SK-N-SH (cell line): ENCODE measurements around the gene PDGFC. TPM values are rescaled to one million over a fixed set of nuclear protein-coding genes. Genes with fewer than 3 reads are reported as not detected.

Source experiments
- CTCF ChIA-PET: fragments of 300-600, 350-600 bp; formaldehyde crosslinking; extraction: SDS; loops from one replicate; lab custom pipeline; 2021; lab: Yijun Ruan, JAX
- POLR2A ChIA-PET: fragments of 350-600 bp; sonication (Branson Sonifier 250); formaldehyde crosslinking; extraction: SDS; loops from one replicate; lab custom pipeline; 2020; ENCODE audit warnings: antibody characterized with exemption, inconsistent platforms; lab: Yijun Ruan, JAX
- DNase-seq: peaks from one replicate; pipeline ENCODE4 v3.0.0; 2012
- H2AFZ ChIP-seq: fragments of 200-600 bp; sonication (generic); 2 replicates; pipeline ENCODE4 v1.8.1; 2016; ENCODE audit warnings: antibody characterized with exemption, mild to moderate bottlenecking, low read depth
- H3F3A ChIP-seq: fragments of 200-600 bp; sonication (generic); replicated peaks from 2 replicates; pipeline ENCODE3; 2016; ENCODE audit warnings: antibody characterized with exemption, mild to moderate bottlenecking; ENCODE audit not compliant: insufficient read depth
- H3K27ac ChIP-seq, 2 experiments: fragments of 200-500 bp in 1 of 2; fragments of 200-600 bp in 1 of 2; sonication (Bioruptor generic) in 1 of 2; sonication (generic), shearing (Covaris generic) in 1 of 2; 2 replicates each; pipeline versions ENCODE4 v1.5.1 to v1.6.1; 2014 to 2016; ENCODE audit warnings: low read depth in 2 of 2, inconsistent platforms in 1 of 2, low read length in 1 of 2, mild to moderate bottlenecking in 1 of 2, mixed read lengths in 1 of 2
- H3K27me3 ChIP-seq: fragments of 200-600 bp; sonication (generic), shearing (Covaris generic); 2 replicates; pipeline ENCODE4 v1.6.1; 2016; ENCODE audit warnings: mixed run types; ENCODE audit not compliant: insufficient read depth
- H3K36me3 ChIP-seq, 2 experiments: fragments of 200-500 bp in 1 of 2; fragments of 200-600 bp in 1 of 2; sonication (Bioruptor generic) in 1 of 2; sonication (generic) in 1 of 2; replicated peaks in 1 of 2; 2 replicates each; pipeline versions ENCODE3 to v1.5.1; 2014 to 2016; ENCODE audit warnings: low read length in 1 of 2, mild to moderate bottlenecking in 1 of 2; ENCODE audit not compliant: insufficient read depth in 2 of 2, control insufficient read depth in 1 of 2
- H3K4me1 ChIP-seq, 2 experiments: fragments of 200-500 bp in 1 of 2; fragments of 200-600 bp in 1 of 2; sonication (Bioruptor generic) in 1 of 2; sonication (generic), shearing (Covaris generic) in 1 of 2; 2 replicates each; pipeline versions ENCODE4 v1.5.1 to v1.6.1; 2014 to 2016; ENCODE audit warnings: low read depth in 1 of 2, low read length in 1 of 2, mixed run types in 1 of 2; ENCODE audit not compliant: insufficient read depth in 2 of 2, control insufficient read depth in 1 of 2
- H3K4me2 ChIP-seq: fragments of 200-600 bp; sonication (generic), shearing (Covaris generic); 2 replicates; pipeline ENCODE4 v1.6.1; 2017; ENCODE audit warnings: mixed run types
- H3K4me3 ChIP-seq, 2 experiments: fragments of 200-500 bp in 1 of 2; fragments of 200-600 bp in 1 of 2; sonication (Bioruptor generic) in 1 of 2; sonication (generic), shearing (Covaris generic) in 1 of 2; 2 replicates each; pipeline versions ENCODE4 v1.5.1 to v1.8.1; 2014 to 2016; ENCODE audit warnings: low read depth in 2 of 2, inconsistent platforms in 1 of 2, low read length in 1 of 2, mild to moderate bottlenecking in 1 of 2, mixed read lengths in 1 of 2, moderate library complexity in 1 of 2
- H3K79me2 ChIP-seq: fragments of 200-600 bp; sonication (generic); 2 replicates; pipeline ENCODE4 v1.8.1; 2017; ENCODE audit warnings: mild to moderate bottlenecking; ENCODE audit not compliant: insufficient read depth
- H3K9ac ChIP-seq: fragments of 200-600 bp; sonication (generic); 2 replicates; pipeline ENCODE4 v1.6.1; 2017; ENCODE audit warnings: mixed run types
- H3K9me2 ChIP-seq: fragments of 200-600 bp; sonication (generic); 2 replicates; pipeline ENCODE4 v1.6.1; 2017; ENCODE audit warnings: mixed run types
- H3K9me3 ChIP-seq: fragments of 200-600 bp; sonication (generic); 2 replicates; pipeline ENCODE4 v1.6.1; 2017; ENCODE audit warnings: mixed run types, mild to moderate bottlenecking, moderate library complexity
- H4K20me1 ChIP-seq: fragments of 200-600 bp; sonication (generic); 2 replicates; pipeline ENCODE4 v1.6.1; 2017; ENCODE audit warnings: mild to moderate bottlenecking, mixed run types; ENCODE audit not compliant: insufficient read depth
- CTCF ChIP-seq: fragments of 200-600 bp; sonication (generic); IDR thresholded peaks from 2 replicates; pipeline ENCODE4 v1.6.1; 2017; ENCODE audit warnings: antibody characterized with exemption, mild to moderate bottlenecking, moderate library complexity
- ELF1 ChIP-seq: IDR thresholded peaks from 2 replicates; pipeline ENCODE4 v1.4.0; 2012
- EP300 ChIP-seq, 2 experiments: IDR thresholded peaks; 2 replicates each; pipeline versions ENCODE4 v1.4.0 to v1.6.1; 2012; ENCODE audit warnings: borderline replicate concordance in 1 of 2, low read depth in 1 of 2, low read length in 1 of 2
- EZH2phosphoT487 ChIP-seq: fragments of 200-600 bp; sonication (generic); IDR thresholded peaks from 2 replicates; pipeline ENCODE4 v1.6.1; 2017; ENCODE audit warnings: low read depth, mixed run types, mild to moderate bottlenecking, antibody characterized with exemption, moderate library complexity, borderline replicate concordance
- FOSL2 ChIP-seq: IDR thresholded peaks from 2 replicates; pipeline ENCODE4 v1.4.0; 2012; ENCODE audit warnings: low read depth, mild to moderate bottlenecking, moderate library complexity, borderline replicate concordance
- FOXJ3 ChIP-seq: sonication (generic); formaldehyde crosslinking; IDR thresholded peaks from 2 replicates; pipeline ENCODE4 v1.5.1; 2020; ENCODE audit warnings: mild to moderate bottlenecking, missing genetic modification reagents
- GABPA ChIP-seq: IDR thresholded peaks from 2 replicates; pipeline ENCODE4 v1.4.0; 2012; ENCODE audit warnings: low read depth, mild to moderate bottlenecking
- JUND ChIP-seq: IDR thresholded peaks from 2 replicates; pipeline ENCODE4 v1.4.0; 2012
- MAX ChIP-seq: IDR thresholded peaks from 2 replicates; pipeline ENCODE4 v1.4.0; 2012; ENCODE audit warnings: low read depth
- NFIC ChIP-seq: IDR thresholded peaks from 2 replicates; pipeline ENCODE4 v1.4.0; 2012; ENCODE audit warnings: borderline replicate concordance
- NRF1 ChIP-seq: IDR thresholded peaks from 2 replicates; pipeline ENCODE4 v1.6.1; 2012; ENCODE audit warnings: low read depth, mild to moderate bottlenecking, low read length
- RCOR1 ChIP-seq: fragments of 150-350 bp; IDR thresholded peaks from 2 replicates; pipeline ENCODE4 v1.6.1; 2017; ENCODE audit warnings: antibody characterized with exemption, low read length
- RXRA ChIP-seq: IDR thresholded peaks from 2 replicates; pipeline ENCODE4 v1.4.0; 2012; ENCODE audit warnings: low read depth, mild to moderate bottlenecking, borderline replicate concordance
- SIN3A ChIP-seq: IDR thresholded peaks from 2 replicates; pipeline ENCODE4 v1.6.1; 2012; ENCODE audit warnings: low read depth, mild to moderate bottlenecking, low read length, moderate library complexity, borderline replicate concordance
- TAF1 ChIP-seq: IDR thresholded peaks from 2 replicates; pipeline ENCODE4 v1.6.1; 2012; ENCODE audit warnings: low read depth, mild to moderate bottlenecking, low read length, moderate library complexity, borderline replicate concordance
- TEAD4 ChIP-seq: IDR thresholded peaks from 2 replicates; pipeline ENCODE4 v1.4.0; 2012; ENCODE audit warnings: mild to moderate bottlenecking, borderline replicate concordance; ENCODE audit not compliant: insufficient read depth
- YY1 ChIP-seq: IDR thresholded peaks from 2 replicates; pipeline ENCODE4 v1.4.0; 2012; ENCODE audit warnings: low read depth, mild to moderate bottlenecking
- WGBS: methylation state at CpG from one replicate; pipeline ENCODE4 v1.1.6; 2017; ENCODE audit warnings: low lambda C conversion rate; 5-methylcytosine and 5-hydroxymethylcytosine counted together
- polyA plus RNA-seq, 3 experiments: library from polyadenylated mRNA; depleted of rRNA; stranded (reverse); fragments of >200 nt; gene quantifications; 2 replicates each; pipeline ENCODE4 v1.2.3, GENCODE V29; 2012
- TF ChIP-seq, protein P1 (sequence below): IDR thresholded peaks from 2 replicates; pipeline ENCODE4; 2012
- TF ChIP-seq, protein P2 (sequence below): IDR thresholded peaks from 2 replicates; pipeline ENCODE4 v1.4.0; 2012; ENCODE audit warnings: low read depth, borderline replicate concordance
- TF ChIP-seq, protein P3 (sequence below): fragments of 150-350 bp; IDR thresholded peaks from 2 replicates; pipeline ENCODE4 v1.6.1; 2017; ENCODE audit warnings: antibody characterized with exemption, low read length, low read depth, borderline replicate concordance

Gene PDGFC
- polyA plus RNA-seq, 1 of the 3 experiments (the other 2 are of a cell fraction): 29.8 TPM

- WGBS: 46% methylated on average over 2 of the region's 2 CpGs
These were observed 207.5 kb downstream of the PDGFC start for GRCh38 chr4:156764145-156764544.

DNA sequence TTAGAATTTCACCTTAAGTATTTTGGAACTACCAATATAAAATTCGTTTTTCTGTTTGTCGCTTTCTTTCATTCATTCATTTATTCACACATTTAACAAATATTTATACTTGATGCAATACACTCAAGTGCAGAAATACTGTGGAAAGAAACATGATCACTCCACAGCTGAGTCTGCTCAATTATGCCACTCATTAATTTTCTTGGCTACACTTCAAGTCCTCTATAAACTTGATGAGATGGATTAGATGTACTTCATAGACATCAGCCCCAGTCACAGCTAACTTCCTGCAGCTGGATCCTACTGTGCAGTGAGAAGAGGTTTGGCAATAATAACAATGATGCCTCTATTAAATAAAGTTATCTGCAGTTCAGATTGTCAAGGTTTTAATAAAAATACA is 208.1 kb downstream of the PDGFC start:
- Histone ChIP-seq H3K79me2 (peaks cover 17% of the 10 kb centered on the region), H3K4me2 (no peak overlapping the region), H3K9me3 (no peaks in the 10 kb centered on the region), H3K4me1 (peaks cover 0 to 39% of the 10 kb centered on the region in 2 experiments; a peak in 3 of 4 replicates), H3K27me3 (no peaks in the 10 kb centered on the region), H3F3A (peaks cover 30% of the 10 kb centered on the region), H2AFZ (no peak overlapping the region), H4K20me1 (no peaks in the 10 kb centered on the region), H3K9me2 (no peaks in the 10 kb centered on the region), H3K9ac (no peak overlapping the region), H3K4me3 (no peak overlapping the region), H3K27ac (peak overlapping the region in 1 of 2 experiments; percentile 14; a peak in 2 of 4 replicates), H3K36me3 (peaks cover 18 to 74% of the 10 kb centered on the region in 2 experiments)
- ChIA-PET POLR2A (no interaction called here), CTCF (no interaction called here)
- DNase-seq: peak; percentile 2
- TF ChIP-seq NFIC: no peak
- TF ChIP-seq MAX: no peak
- TF ChIP-seq, protein P1, sequence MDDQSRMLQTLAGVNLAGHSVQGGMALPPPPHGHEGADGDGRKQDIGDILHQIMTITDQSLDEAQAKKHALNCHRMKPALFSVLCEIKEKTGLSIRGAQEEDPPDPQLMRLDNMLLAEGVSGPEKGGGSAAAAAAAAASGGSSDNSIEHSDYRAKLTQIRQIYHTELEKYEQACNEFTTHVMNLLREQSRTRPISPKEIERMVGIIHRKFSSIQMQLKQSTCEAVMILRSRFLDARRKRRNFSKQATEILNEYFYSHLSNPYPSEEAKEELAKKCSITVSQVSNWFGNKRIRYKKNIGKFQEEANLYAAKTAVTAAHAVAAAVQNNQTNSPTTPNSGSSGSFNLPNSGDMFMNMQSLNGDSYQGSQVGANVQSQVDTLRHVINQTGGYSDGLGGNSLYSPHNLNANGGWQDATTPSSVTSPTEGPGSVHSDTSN: no peak
- no peak for TF ChIP-seq YY1
- TF ChIP-seq, protein P2, sequence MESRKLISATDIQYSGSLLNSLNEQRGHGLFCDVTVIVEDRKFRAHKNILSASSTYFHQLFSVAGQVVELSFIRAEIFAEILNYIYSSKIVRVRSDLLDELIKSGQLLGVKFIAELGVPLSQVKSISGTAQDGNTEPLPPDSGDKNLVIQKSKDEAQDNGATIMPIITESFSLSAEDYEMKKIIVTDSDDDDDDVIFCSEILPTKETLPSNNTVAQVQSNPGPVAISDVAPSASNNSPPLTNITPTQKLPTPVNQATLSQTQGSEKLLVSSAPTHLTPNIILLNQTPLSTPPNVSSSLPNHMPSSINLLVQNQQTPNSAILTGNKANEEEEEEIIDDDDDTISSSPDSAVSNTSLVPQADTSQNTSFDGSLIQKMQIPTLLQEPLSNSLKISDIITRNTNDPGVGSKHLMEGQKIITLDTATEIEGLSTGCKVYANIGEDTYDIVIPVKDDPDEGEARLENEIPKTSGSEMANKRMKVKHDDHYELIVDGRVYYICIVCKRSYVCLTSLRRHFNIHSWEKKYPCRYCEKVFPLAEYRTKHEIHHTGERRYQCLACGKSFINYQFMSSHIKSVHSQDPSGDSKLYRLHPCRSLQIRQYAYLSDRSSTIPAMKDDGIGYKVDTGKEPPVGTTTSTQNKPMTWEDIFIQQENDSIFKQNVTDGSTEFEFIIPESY: no peak
- TF ChIP-seq RXRA: no peak
- TF ChIP-seq RCOR1: no peak
- no peak for TF ChIP-seq FOSL2
- no peak for TF ChIP-seq JUND
- TF ChIP-seq ELF1: no peak
- no peak for TF ChIP-seq TAF1
- no peak for TF ChIP-seq CTCF
- TF ChIP-seq GABPA: no peak
- no peak for TF ChIP-seq EZH2phosphoT487
- WGBS: 60% methylated on average over 2 of the region's 2 CpGs

More at GRCh38 chr4:156764145-156764544, 207.5 kb downstream of the PDGFC start:
- Histone ChIP-seq H3K4me1 (peaks cover 0 to 39% of the 10 kb centered on the region in 2 experiments; a peak in 3 of 4 replicates), H3K27me3 (no peaks in the 10 kb centered on the region), H3K4me2 (no peak overlapping the region), H3K9ac (no peak overlapping the region), H3F3A (peaks cover 32% of the 10 kb centered on the region), H2AFZ (no peak overlapping the region), H3K9me3 (no peaks in the 10 kb centered on the region), H3K9me2 (no peaks in the 10 kb centered on the region), H3K27ac (peak overlapping the region; percentile 14 to 39; a peak in 2 of 4 replicates), H3K4me3 (no peak overlapping the region), H3K36me3 (peaks cover 18 to 76% of the 10 kb centered on the region in 2 experiments), H4K20me1 (no peaks in the 10 kb centered on the region), H3K79me2 (peaks cover 21% of the 10 kb centered on the region)
- DNase-seq: no peak
- TF ChIP-seq FOXJ3 (CRISPR knock-in tag) (no peak), EP300 (IDR thresholded peaks at IDR 0.05; ENCODE audit: borderline replicate concordance in 1 of 2, low read depth in 1 of 2, low read length in 1 of 2) (no peak), YY1 (no peak), NRF1 (no peak), SIN3A (no peak), TEAD4 (peak; percentile 23; the same call in 1 of the 2 replicates)
- TF ChIP-seq, protein P3, sequence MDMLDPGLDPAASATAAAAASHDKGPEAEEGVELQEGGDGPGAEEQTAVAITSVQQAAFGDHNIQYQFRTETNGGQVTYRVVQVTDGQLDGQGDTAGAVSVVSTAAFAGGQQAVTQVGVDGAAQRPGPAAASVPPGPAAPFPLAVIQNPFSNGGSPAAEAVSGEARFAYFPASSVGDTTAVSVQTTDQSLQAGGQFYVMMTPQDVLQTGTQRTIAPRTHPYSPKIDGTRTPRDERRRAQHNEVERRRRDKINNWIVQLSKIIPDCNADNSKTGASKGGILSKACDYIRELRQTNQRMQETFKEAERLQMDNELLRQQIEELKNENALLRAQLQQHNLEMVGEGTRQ: no peak
- TF ChIP-seq, protein P2: no peak
- ChIA-PET CTCF (no interaction called here), POLR2A (no interaction called here)
